ENCODE results near the gene CCDC40.
"Not testable (repeated sequence)": the region's sequence is repeated elsewhere in the genome, so short reads cannot be mapped to it uniquely, and the experiment has no call there.

CCDC40 gene

GRCh38 chr17:80023481-80024205 lies 12.8 kb upstream of the CCDC40 start:
- no peak for DNase-seq

- DNase-seq: no peak
Measured at GRCh38 chr17:80024206-80024972, 12.1 kb upstream of the CCDC40 start.

- DNase-seq: no peak
Measured at GRCh38 chr17:80025140-80025539, 11.3 kb upstream of the CCDC40 start.

- DNase-seq: no peak
Measured at GRCh38 chr17:80025796-80026195, 10.6 kb upstream of the CCDC40 start.

GRCh38 chr17:80026359-80027042 lies 9.9 kb upstream of the CCDC40 start:
- DNase-seq: no peak

- no peak for DNase-seq
Measured at GRCh38 chr17:80027043-80027435, 9.4 kb upstream of the CCDC40 start.

- DNase-seq: no peak
Measured at GRCh38 chr17:80028030-80028429, 8.4 kb upstream of the CCDC40 start.

GRCh38 chr17:80029258-80029974 lies 7.0 kb upstream of the CCDC40 start:
- no peak for DNase-seq

GRCh38 chr17:80030730-80031410 lies 5.6 kb upstream of the CCDC40 start:
- no peak for DNase-seq

- DNase-seq: no peak
Measured at GRCh38 chr17:80031691-80032430, 4.6 kb upstream of the CCDC40 start.

- no peak for DNase-seq
Measured at GRCh38 chr17:80032614-80033171, 3.7 kb upstream of the CCDC40 start.

GRCh38 chr17:80033840-80034239 lies 2.6 kb upstream of the CCDC40 start:
- DNase-seq: no peak

- no peak for DNase-seq
Measured at GRCh38 chr17:80034791-80035686, 1.4 kb upstream of the CCDC40 start.

GRCh38 chr17:80035687-80035936 lies 830 bp upstream of the CCDC40 start, which contains the start of gene TBC1D16:
Gene TBC1D16 (minus strand): TSS chr17:80035872. CDS start chr17:80013547, 22,325 bp downstream.
- no peak for DNase-seq

- no peak for DNase-seq
Measured at GRCh38 chr17:80036715-80037477, 454 bp downstream of the CCDC40 start.

GRCh38 chr17:80043963-80044362 lies 7.5 kb downstream of the CCDC40 start:
- no peak for DNase-seq

- DNase-seq: no peak
Measured at GRCh38 chr17:80045703-80046102, 9.3 kb downstream of the CCDC40 start.

GRCh38 chr17:80046709-80047108 lies 10.3 kb downstream of the CCDC40 start:
- DNase-seq: not testable (repeated sequence)

- DNase-seq: no peak
Measured at GRCh38 chr17:80047176-80047575, 10.7 kb downstream of the CCDC40 start.

- no peak for DNase-seq
Measured at GRCh38 chr17:80049986-80050385, 13.5 kb downstream of the CCDC40 start.

Data from hippocampal formation (tissue), 2 donors.